Central memory CD8-positive, alpha-beta T cell (primary cell): ENCODE measurements around the gene NEURL2.
"Not testable (repeated sequence)": the region's sequence is repeated elsewhere in the genome, so short reads cannot be mapped to it uniquely, and the experiment has no call there.

Source experiments
- ATAC-seq: fragments of 150-1000 bp; cut with Tn5 transposase; replicated peaks from 2 replicates; pipeline ENCODE4 v1.10.0; 2022; ENCODE audit warnings: mild to moderate bottlenecking, moderate FRiP score, moderate number of reproducible peaks; ENCODE audit not compliant: poor library complexity, severe bottlenecking; ENCODE audit errors: extremely low read depth
- DNase-seq, 2 donors: peaks; one replicate each; pipeline ENCODE4 v3.0.0; 2021; ENCODE audit warnings: low spot score in 2 of 2
- H3K27ac Mint-ChIP-seq: one replicate; pipeline ENCODE4 v1.8.0; 2022; ENCODE audit warnings: low read depth, mild to moderate bottlenecking, moderate library complexity, mixed read lengths
- H3K27me3 Mint-ChIP-seq: one replicate; pipeline ENCODE4 v1.8.0; 2022; ENCODE audit warnings: mixed read lengths
- H3K36me3 Mint-ChIP-seq: one replicate; pipeline ENCODE4 v1.8.0; 2022; ENCODE audit warnings: mild to moderate bottlenecking, moderate library complexity, mixed read lengths; ENCODE audit not compliant: insufficient read depth
- H3K4me1 Mint-ChIP-seq: one replicate; pipeline ENCODE4 v1.8.0; 2022; ENCODE audit warnings: mixed read lengths
- H3K4me3 Mint-ChIP-seq: one replicate; pipeline ENCODE4 v1.8.0; 2022; ENCODE audit warnings: mild to moderate bottlenecking, moderate library complexity, mixed read lengths
- H3K9me3 Mint-ChIP-seq: one replicate; pipeline ENCODE4 v1.8.0; 2022; ENCODE audit warnings: mixed read lengths

NEURL2 gene

DNA sequence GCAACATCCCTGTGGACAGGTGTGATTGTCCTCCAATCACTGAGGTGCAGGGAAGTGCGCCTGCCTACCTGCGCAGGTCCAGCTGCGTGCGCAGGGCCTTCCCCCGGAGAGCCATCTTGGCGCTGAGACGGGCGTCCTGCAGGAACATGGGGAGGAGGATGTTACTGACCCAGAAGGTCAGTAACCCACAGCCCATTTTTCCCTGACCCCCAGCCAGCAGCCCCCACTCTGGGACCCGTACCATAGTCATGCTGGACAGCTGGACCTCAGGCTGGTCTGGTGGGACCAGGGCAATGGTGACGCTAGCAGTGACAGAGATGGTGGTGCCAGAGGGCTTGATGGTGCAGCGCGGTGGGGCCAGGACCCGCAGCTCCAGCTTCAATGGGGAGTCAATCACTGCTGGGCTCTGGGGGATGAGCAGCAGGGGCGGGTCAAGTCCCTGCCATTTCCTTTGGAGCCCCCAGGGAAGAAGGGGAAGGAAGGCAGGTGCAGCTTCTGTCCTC is 11.2 kb upstream of the NEURL2 start:
- peaks cover 7% of the 10 kb centered on the region for H3K4me1 Mint-ChIP-seq
- H3K27ac Mint-ChIP-seq: no peak overlapping the region
- no peak overlapping the region for H3K4me3 Mint-ChIP-seq
- H3K36me3 Mint-ChIP-seq: peaks cover 3% of the 10 kb centered on the region
- H3K9me3 Mint-ChIP-seq: no peaks in the 10 kb centered on the region
- DNase-seq (no peak), ATAC-seq (no peak)
- no peaks in the 10 kb centered on the region for H3K27me3 Mint-ChIP-seq

DNA sequence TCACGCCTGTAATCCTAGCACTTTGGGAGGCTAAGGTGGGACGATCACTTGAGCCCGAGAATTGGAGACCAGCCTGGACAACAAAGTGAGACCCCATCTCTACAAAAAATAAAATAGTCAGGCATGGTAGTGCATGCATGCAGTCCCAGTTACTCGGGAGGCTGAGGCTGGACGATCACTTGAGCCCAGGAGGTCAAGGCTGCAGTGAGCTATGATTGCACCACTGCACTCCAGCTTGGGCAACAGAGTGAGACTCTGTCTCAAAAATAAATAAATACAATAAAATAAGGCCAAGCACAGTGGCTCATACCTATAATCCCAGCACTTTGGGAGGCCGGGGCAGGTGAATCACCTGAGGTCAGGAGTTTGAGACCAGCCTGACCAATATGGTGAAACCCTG is 10.3 kb upstream of the NEURL2 start:
- H3K4me1 Mint-ChIP-seq, ATAC-seq, H3K4me3 Mint-ChIP-seq, H3K27ac Mint-ChIP-seq, H3K36me3 Mint-ChIP-seq, H3K9me3 Mint-ChIP-seq, DNase-seq, H3K27me3 Mint-ChIP-seq: not testable (repeated sequence)

DNA sequence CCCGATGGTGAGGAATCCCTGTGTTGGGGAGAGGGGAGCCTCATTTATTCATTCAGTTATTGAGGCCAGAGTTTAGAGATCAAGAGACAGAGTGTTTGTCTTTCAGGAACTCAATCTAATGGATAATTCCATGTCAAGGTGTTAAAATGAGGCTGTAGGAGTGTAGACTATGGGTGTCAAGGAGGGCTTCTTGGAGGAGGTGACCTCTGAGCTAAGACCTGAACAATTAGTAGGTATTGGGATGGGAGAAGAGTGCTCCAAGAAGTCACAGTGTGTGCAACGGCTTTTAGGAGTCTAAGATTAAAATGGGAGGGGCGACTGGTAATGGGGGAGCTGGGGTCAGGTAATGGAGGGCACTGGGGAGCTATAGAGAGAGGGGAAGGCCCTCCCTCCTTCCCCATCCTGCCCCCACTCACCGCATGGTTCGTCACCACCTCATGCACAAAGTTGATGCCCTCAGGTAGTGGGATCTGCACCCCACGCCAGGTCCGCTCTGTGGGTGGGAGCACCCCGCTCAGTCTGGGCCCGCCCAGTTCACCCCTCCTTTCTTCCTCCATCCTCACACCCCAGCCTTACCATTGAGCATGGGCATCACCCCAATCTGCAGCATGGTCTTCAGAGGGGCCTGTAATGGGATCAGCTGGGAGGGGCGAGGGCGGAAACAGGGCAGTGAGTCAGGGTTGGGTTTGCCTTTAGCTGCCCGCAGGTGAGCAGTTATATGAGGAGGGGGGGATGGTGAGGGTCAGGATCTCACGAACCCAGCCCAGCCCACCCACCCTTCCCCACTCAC is 8.2 kb upstream of the NEURL2 start:
- Mint-ChIP-seq H3K27ac (no peak overlapping the region), H3K36me3 (peaks cover 15% of the 10 kb centered on the region), H3K27me3 (no peaks in the 10 kb centered on the region), H3K9me3 (no peaks in the 10 kb centered on the region), H3K4me3 (no peak overlapping the region), H3K4me1 (peaks cover 7% of the 10 kb centered on the region)
- DNase-seq: no peak
- no peak for ATAC-seq

- H3K9me3 Mint-ChIP-seq: no peaks in the 10 kb centered on the region
- peaks cover 13% of the 10 kb centered on the region for H3K4me1 Mint-ChIP-seq
- peaks cover 15% of the 10 kb centered on the region for H3K36me3 Mint-ChIP-seq
- no peak for DNase-seq
- no peak for ATAC-seq
- H3K4me3 Mint-ChIP-seq: no peak overlapping the region
- no peak overlapping the region for H3K27ac Mint-ChIP-seq
- H3K27me3 Mint-ChIP-seq: no peaks in the 10 kb centered on the region
Measured at GRCh38 chr20:45898285-45898684, 7.3 kb upstream of the NEURL2 start.

DNA sequence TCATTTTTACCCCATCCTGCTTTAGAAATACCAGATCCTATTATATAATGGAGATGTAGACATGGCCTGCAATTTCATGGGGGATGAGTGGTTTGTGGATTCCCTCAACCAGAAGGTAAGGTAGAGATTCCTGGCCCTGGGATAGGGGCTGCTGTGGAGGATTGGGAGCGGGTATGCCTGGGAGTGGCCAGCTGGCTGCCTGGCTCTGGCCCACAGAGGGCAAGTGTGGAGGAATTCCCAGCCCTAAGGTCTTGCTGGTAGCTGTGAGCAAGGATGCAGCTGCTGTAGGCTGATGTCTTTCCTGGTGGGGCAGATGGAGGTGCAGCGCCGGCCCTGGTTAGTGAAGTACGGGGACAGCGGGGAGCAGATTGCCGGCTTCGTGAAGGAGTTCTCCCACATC is 6.7 kb upstream of the NEURL2 start:
- peaks cover 17% of the 10 kb centered on the region for H3K36me3 Mint-ChIP-seq
- no peak overlapping the region for H3K27ac Mint-ChIP-seq
- DNase-seq (no peak), ATAC-seq (no peak)
- peaks cover 19% of the 10 kb centered on the region for H3K4me1 Mint-ChIP-seq
- H3K9me3 Mint-ChIP-seq: no peaks in the 10 kb centered on the region
- no peaks in the 10 kb centered on the region for H3K27me3 Mint-ChIP-seq
- H3K4me3 Mint-ChIP-seq: no peak overlapping the region

DNA sequence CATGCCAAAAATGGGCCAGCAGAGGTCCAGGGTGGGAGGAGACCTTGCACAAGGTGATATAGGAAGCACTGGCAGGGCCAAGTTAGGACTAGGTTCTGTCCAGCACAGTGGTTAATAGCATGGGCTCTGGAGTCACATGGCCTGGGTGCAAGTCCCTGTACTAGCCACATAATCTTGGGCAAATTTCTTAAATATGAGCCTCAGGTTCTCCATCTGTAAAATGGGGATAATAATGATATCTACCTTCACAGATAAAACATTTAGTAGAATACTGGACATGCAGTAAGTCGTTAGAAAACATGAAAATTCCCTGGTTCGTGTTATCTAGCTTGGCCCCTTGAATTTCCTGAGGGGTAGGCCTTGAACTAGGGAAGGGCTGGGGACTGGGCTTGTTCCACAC is 6.3 kb upstream of the NEURL2 start:
- DNase-seq (no peak), ATAC-seq (no peak)
- peaks cover 23% of the 10 kb centered on the region for H3K4me1 Mint-ChIP-seq
- no peak overlapping the region for H3K4me3 Mint-ChIP-seq
- H3K27ac Mint-ChIP-seq: no peak overlapping the region
- no peaks in the 10 kb centered on the region for H3K9me3 Mint-ChIP-seq
- H3K36me3 Mint-ChIP-seq: peaks cover 19% of the 10 kb centered on the region
- no peaks in the 10 kb centered on the region for H3K27me3 Mint-ChIP-seq

DNA sequence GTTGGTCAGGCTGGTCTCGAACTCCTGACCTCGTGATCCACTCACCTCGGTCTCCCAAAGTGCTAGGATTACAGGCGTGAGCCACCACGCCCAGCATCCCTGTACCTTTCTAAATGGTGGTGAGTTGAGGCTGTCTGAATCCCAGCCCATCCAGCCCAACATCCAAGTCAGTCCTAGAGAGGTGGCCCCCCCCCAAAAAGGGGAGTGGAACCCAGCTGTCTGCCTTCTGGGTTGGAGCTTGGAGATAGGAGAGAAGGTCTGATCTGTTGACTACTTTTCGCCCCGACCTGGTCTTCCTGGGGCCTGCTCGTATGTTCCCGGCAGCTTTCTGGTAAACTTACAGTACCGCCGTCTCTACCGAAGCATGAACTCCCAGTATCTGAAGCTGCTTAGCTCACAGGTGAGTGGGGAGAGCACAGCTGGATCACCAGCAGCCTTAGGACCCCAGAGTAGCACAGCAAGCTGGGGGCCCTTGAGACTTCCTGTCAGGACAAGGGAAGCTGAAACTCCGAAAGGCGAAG is 5.7 kb upstream of the NEURL2 start:
- ATAC-seq (no peak), DNase-seq (no peak)
- Mint-ChIP-seq H3K27ac (no peak overlapping the region), H3K9me3 (no peaks in the 10 kb centered on the region), H3K4me3 (no peak overlapping the region), H3K27me3 (no peaks in the 10 kb centered on the region), H3K4me1 (peaks cover 27% of the 10 kb centered on the region), H3K36me3 (peaks cover 19% of the 10 kb centered on the region)

- peaks cover 26% of the 10 kb centered on the region for H3K36me3 Mint-ChIP-seq
- no peaks in the 10 kb centered on the region for H3K9me3 Mint-ChIP-seq
- ATAC-seq (no peak), DNase-seq (no peak)
- no peaks in the 10 kb centered on the region for H3K27me3 Mint-ChIP-seq
- H3K4me1 Mint-ChIP-seq: peaks cover 27% of the 10 kb centered on the region
- no peak overlapping the region for H3K4me3 Mint-ChIP-seq
- no peak overlapping the region for H3K27ac Mint-ChIP-seq
Measured at GRCh38 chr20:45894797-45895196, 3.8 kb upstream of the NEURL2 start.

- Mint-ChIP-seq H3K36me3 (peaks cover 26% of the 10 kb centered on the region), H3K4me1 (peaks cover 23% of the 10 kb centered on the region), H3K9me3 (no peaks in the 10 kb centered on the region), H3K4me3 (peak overlapping the region; percentile 26), H3K27ac (no peak overlapping the region), H3K27me3 (no peaks in the 10 kb centered on the region)
- ATAC-seq (no peak), DNase-seq (no peak)
Measured at GRCh38 chr20:45893831-45894230, 2.8 kb upstream of the NEURL2 start.

DNA sequence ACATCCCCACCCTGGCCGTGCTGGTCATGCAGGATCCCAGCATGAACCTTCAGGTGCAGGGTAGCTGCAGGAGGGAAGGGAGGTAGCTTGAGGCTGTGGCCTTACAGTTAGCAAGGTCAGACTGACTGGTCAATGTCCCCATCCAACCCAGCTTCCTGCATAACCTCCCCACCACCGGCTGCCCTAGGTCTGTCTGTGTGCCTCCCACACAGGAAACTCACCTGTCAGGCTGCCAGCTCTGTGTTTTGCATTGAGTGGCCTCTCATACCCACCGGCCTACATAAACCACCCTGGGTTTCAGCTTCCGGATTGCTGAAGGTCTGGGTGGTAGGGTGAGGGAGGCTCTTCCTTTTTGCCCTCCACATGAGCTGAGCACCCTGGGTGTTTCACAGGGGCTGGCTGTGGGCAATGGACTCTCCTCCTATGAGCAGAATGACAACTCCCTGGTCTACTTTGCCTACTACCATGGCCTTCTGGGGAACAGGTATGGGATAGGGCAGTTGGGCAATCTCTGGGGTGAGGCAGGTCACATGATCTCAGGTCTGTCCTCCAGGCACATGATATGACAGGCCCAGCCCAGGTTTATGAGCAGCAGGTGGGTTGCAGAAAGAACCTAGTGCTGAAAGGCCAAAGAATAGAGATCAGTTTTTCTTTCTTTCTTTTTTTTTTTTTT is 2.0 kb upstream of the NEURL2 start:
- no peak overlapping the region for H3K27ac Mint-ChIP-seq
- peaks cover 19% of the 10 kb centered on the region for H3K4me1 Mint-ChIP-seq
- H3K36me3 Mint-ChIP-seq: peaks cover 29% of the 10 kb centered on the region
- H3K4me3 Mint-ChIP-seq: peak overlapping the region; percentile 92
- ATAC-seq (no peak), DNase-seq (no peak)
- no peaks in the 10 kb centered on the region for H3K27me3 Mint-ChIP-seq
- H3K9me3 Mint-ChIP-seq: no peaks in the 10 kb centered on the region

- Mint-ChIP-seq H3K4me1 (peaks cover 19% of the 10 kb centered on the region), H3K9me3 (no peaks in the 10 kb centered on the region), H3K27me3 (no peaks in the 10 kb centered on the region), H3K4me3 (peak overlapping the region; percentile 92), H3K36me3 (peaks cover 26% of the 10 kb centered on the region), H3K27ac (peak overlapping the region; percentile 91)
- DNase-seq: no peak
- ATAC-seq: no peak
Measured at GRCh38 chr20:45892049-45892825, 1.2 kb upstream of the NEURL2 start.

GRCh38 chr20:45890077-45890984 is 677 bp downstream of the NEURL2 start:
- H3K36me3 Mint-ChIP-seq: peaks cover 17% of the 10 kb centered on the region
- H3K27ac Mint-ChIP-seq: peak overlapping the region; percentile 91
- DNase-seq (no peak), ATAC-seq (no peak)
- H3K27me3 Mint-ChIP-seq: no peaks in the 10 kb centered on the region
- peak overlapping the region; percentile 92 for H3K4me3 Mint-ChIP-seq
- peaks cover 19% of the 10 kb centered on the region for H3K4me1 Mint-ChIP-seq
- no peaks in the 10 kb centered on the region for H3K9me3 Mint-ChIP-seq
